Activated CD4-positive, alpha-beta T cell treated with anti-CD3 and anti-CD28 coated beads for 24 hours (primary cell): ENCODE data around the gene AKAP10.
"Not testable (repeated sequence)": the region's sequence is repeated elsewhere in the genome, so short reads cannot be mapped to it uniquely, and the experiment has no call there.

Experiments used
- DNase-seq, 2 donors: peaks; one replicate each; pipeline ENCODE4 v3.0.0-alpha.2; 2020; ENCODE audit warnings: low read depth in 2 of 2

Gene AKAP10

GRCh38 chr17:19979917-19980770, 2.5 kb upstream of the AKAP10 start:
- no peak for DNase-seq

DNA sequence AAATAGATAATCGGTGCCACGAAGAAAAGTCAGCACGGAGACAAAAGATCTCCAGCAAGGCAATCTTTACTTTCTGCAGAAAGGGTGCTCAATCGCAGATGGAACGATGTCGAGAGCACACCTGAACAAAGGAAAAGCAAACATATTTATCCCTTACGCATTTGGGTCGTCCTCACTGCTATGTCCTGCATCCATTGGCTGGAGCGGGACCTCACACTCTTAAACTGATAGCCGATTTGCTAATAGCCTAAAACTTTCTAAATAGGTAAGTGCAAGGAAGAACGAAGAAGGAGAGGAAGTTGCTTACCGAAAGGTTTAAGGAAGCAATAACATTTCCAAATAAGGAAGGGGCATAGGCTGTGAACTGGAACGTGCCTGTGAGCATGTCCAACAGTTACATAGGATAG, 1.2 kb upstream of the AKAP10 start:
- DNase-seq = no peak

GRCh38 chr17:19978209-19978802, 678 bp upstream of the AKAP10 start:
- peak in 1 of 2 donors; percentile 14 for DNase-seq

- DNase-seq = no peak
Measured at GRCh38 chr17:19975601-19976000, 2.0 kb downstream of the AKAP10 start.

DNA sequence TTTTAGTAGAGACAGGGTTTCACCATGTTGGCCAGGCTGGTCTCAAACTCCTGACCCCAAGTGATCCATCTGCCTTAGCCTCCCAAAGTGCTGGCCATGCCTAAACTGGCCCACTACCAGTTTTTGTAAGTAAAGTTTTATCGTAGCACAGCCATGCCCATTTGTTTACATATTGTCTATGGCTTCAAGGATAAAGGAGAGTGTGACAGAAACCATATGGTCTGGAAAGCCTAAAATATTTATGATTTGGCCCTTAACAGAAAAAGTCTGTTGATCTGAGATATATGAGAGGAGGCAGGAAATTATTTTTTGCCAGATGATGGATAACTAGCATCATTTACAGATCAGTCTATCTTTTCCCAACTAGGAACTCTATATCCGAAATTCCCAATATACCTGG, 4.5 kb downstream of the AKAP10 start:
- DNase-seq = no peak

- DNase-seq = not testable (repeated sequence)
Measured at GRCh38 chr17:19962954-19963353, 14.7 kb downstream of the AKAP10 start.

DNA sequence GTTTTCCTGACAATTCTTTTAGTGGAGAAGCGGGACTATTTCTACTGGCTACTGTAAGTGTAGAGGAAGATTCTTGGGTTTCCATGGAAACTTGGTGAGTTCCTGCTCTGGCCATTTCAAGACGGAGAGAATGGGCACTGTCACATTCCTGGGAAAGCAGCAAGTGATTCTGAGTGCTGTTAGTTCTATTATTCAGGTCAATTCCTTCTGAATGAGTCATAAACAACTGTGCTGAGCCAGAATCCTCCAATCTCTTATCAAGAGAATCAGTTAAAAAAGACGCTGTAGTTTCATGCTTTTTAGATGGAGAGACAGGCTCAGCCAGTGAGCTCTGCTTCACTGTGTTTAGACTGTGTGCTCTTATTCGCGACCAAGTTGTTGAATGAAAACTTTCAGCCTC, 19.6 kb downstream of the AKAP10 start:
- DNase-seq = no peak

GRCh38 chr17:19955099-19955498, 22.5 kb downstream of the AKAP10 start:
- DNase-seq = no peak

DNA sequence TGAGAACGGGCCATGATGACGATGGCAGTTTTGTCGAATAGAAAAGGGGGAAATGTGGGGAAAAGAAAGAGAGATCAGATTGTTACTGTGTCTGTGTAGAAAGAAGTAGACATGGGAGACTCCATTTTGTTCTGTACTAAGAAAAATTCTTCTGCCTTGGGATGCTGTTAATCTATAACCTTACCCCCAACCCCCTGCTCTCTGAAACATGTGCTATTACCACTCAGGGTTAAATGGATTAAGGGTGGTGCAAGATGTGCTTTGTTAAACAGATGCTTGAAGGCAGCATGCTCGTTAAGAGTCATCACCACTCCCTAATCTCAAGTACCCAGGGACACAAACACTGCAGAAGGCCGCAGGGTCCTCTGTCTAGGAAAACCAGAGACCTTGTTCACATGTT, 26.2 kb downstream of the AKAP10 start:
- DNase-seq = not testable (repeated sequence)

- DNase-seq = not testable (repeated sequence)
Measured at GRCh38 chr17:19950624-19951195, 26.9 kb downstream of the AKAP10 start.

DNA sequence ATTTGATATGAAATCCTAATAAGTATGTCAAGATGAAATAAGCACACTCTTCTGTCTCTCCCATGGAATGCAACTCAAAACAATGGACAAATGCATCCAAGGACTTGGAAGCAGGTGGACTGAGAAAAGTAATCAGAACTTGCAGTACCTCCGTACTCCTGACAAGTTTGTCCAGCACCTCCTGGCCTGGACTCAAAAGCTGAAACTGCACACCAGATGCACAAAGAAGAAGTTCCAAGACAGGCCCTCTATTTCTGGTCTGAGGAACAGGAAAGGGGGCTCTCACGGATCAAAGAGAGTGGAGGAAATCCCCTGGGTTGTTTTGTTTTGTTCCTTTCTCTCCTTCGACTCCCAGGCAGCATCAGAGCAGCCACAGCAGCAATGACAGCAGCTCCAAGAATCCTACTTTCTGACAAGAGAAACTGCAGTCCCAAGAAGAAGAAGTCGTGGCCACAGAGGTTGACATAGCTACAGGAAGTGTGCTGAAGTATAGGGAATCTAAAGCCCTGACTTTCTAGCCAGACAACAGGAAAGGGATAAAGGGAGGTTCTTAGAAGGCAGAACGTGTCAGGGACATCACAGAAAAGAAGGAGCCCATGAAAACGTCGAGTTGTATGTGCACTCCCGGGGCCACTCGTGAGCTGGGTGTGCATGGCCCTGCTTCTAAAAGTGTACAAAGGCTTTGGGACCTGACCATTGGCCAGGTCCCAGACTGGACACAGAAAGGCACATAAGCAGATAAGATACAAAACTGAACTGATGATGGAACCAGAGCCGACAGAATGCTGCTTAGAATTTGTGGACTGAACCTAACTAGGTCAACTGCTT, 29.3 kb downstream of the AKAP10 start:
- no peak for DNase-seq

- DNase-seq = no peak
Measured at GRCh38 chr17:19946921-19947320, 30.7 kb downstream of the AKAP10 start.

DNA sequence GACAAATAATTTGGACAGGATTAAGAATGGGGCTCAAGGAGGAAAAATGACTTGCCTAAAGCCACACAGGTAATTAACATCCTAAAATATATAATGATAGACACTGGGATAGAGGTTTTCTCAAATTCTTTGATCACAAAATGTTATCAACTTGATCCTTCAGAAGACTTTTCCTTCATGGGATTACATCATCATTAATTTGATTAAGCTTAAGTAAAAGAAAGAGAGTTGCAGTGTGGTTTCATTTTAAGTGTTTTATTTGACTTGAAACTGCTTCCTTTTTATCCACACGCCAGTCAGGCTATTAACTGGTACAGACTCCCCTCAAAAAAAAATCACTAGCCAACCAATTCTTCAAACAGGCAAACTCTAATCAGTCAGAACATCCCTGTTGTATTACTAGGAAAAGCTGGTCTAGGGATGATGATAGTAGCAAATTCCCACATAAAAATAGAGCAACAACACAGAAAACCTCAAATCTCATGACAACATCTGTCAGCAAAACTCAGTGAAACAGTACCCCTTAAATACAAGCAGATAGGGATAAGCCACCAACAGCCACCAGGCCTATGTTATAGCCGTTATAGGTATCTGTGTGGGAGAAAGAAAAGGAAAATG, 32.5 kb downstream of the AKAP10 start:
- DNase-seq = no peak

- no peak for DNase-seq
Measured at GRCh38 chr17:19943599-19943998, 34.0 kb downstream of the AKAP10 start.

DNA sequence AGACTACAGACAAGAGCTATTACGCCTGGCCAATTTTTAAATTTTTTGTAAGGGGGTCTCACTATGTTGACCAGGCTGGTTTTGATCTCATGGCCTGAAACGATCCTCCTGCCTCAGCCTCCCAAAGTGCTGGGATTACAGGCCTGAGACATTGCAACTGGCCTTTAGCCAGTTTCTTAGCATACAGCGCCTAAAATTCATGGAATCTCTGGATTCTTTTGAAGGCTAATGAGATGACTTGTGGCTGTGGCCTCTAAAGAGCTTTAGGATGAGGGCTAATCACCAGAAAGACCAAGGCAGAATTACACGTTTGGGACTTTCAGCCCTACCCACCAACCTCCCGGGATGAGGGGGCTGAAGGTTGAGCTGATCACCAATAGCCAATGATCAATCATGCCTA, 34.6 kb downstream of the AKAP10 start:
- DNase-seq = no peak

GRCh38 chr17:19940722-19941464, 36.7 kb downstream of the AKAP10 start:
- no peak for DNase-seq

GRCh38 chr17:19939993-19940721, 37.5 kb downstream of the AKAP10 start:
- DNase-seq = no peak

DNA sequence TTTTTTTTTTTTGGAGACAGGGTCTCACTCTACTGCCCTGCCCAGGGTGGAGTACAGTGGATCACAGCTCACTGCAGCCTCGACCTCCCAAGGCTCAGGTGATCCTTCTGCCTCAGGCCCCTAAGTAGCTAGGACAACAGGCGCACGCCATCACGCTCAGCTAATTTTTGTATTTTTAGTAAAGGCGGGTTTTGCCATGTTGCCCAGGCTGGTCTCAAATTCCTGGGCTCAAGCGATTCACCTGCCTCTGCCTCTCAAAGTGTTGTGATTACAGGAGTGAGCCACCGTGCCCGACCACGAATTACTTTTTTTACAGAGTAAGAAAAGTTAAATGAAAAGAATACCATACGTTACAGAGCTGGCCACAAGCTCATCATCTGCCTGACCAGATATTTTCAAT, 38.9 kb downstream of the AKAP10 start:
- DNase-seq = no peak

DNA sequence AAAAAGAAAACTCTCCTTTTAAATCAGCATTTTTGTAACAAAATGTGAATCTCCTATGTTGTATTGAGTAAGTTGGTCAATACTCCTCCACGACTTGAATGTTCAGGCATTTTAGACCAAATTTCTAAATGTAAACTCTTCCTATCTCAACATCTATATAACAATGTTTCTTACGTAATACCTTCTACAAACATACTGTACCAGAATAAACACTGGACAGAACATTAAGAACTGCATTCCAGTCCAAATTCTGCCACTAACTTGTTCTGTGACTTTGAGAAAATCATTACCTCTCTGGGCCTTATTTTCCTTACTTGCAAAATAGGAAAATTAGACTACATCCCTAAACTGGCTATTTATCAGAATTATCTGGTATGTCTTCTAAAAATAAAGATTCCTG, 40.1 kb downstream of the AKAP10 start:
- DNase-seq = no peak

DNA sequence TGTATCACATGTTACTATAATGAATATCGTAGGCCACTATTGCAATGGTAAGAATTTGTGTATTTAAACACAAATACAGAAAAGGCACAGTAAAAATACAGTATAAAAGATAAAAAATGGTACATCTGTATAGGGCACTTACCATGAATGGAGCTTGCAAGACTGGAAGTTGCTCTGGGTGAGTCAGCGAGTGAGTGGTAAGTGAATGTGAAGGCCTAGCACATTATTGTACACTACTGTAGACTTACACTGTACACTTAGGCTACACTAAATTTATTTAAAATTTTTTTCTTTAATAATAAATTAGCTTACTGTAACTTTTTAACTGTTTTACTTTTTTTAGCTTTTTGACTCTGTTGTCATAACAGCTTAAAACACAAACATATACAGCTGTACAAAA, 42.5 kb downstream of the AKAP10 start:
- DNase-seq = no peak
